Measurements from ENCODE around the gene NAA35. TPM values are rescaled to one million over a fixed set of nuclear protein-coding genes. Genes with fewer than 3 reads are reported as not detected.
"Not testable (repeated sequence)": the region's sequence is repeated elsewhere in the genome, so short reads cannot be mapped to it uniquely, and the experiment has no call there.

The NAA35 gene
- total RNA-seq, 2 donors from 2014 or later = 21.3 to 32.3 TPM

DNA sequence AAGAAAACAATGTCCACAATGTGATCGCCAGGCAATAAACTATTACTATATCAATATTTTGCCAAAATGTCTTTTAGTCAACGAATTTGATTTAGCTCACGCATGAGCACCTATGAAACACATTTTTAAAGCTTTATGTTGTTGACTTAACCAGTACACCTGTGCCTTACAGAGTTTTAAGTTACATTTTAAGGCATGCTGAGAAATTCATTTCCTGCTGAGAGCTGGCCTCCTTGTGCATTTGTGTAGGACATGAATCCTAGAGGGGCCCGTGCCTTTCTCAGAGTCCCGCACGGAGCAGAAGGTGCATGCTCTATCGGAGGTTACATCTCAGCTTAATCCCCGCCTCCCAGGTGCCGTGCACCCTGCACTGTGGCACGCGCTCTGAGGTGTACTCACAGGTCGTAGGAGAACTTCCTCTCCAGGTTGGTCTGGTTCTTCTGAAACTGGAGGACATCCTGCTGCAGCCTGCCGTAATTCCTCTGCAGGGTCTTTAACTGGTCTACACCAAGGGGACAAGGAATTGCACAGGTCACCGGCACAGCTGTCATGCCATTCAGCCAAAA, 105.2 kb downstream of the NAA35 start:
- ATAC-seq (no peak), DNase-seq (no peak)
- 93 to 95% methylated on average over 14 of the region's 14 CpGs for WGBS, 2 donors
- TF ChIP-seq, protein P1, sequence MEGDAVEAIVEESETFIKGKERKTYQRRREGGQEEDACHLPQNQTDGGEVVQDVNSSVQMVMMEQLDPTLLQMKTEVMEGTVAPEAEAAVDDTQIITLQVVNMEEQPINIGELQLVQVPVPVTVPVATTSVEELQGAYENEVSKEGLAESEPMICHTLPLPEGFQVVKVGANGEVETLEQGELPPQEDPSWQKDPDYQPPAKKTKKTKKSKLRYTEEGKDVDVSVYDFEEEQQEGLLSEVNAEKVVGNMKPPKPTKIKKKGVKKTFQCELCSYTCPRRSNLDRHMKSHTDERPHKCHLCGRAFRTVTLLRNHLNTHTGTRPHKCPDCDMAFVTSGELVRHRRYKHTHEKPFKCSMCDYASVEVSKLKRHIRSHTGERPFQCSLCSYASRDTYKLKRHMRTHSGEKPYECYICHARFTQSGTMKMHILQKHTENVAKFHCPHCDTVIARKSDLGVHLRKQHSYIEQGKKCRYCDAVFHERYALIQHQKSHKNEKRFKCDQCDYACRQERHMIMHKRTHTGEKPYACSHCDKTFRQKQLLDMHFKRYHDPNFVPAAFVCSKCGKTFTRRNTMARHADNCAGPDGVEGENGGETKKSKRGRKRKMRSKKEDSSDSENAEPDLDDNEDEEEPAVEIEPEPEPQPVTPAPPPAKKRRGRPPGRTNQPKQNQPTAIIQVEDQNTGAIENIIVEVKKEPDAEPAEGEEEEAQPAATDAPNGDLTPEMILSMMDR (IDR thresholded peaks at IDR 0.05) = no peak
- Histone ChIP-seq H3K27me3 (no peaks in the 10 kb centered on the region), H3K4me1 (peaks cover 13% of the 10 kb centered on the region), H3K9me3 (no peaks in the 10 kb centered on the region), H3K4me3 (no peak overlapping the region), H3K27ac (no peak overlapping the region), H3K36me3 (replicated peaks in 1 of 2; ENCODE audit: insufficient read depth in 1 of 2, low read depth in 2 of 2) (no peaks in the 10 kb centered on the region)
- intact Hi-C loops (cut with DNase I) = no loop called here

DNA sequence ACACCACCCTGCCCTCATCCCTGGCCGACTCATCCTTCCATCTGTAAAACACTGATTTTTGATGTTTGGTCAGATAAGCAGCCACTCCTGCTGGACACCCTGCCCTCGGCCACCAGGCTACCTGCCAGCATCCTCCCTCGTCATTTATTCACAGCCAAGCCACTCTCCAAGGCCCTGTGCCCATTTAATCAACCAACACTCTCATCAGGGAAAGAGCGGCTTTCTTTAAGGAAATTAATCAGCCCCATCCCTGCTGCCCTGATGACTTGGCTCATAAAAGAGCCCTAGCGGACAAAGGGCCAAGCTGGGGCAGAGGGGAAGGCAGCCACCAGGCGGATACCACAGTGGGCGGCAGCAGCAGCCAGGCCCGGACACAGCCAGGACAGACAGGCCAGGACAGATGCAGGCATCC, 106.0 kb downstream of the NAA35 start:
- DNase-seq (no peak), ATAC-seq (no peak)
- H3K36me3 ChIP-seq (replicated peaks in 1 of 2; ENCODE audit: insufficient read depth in 1 of 2, low read depth in 2 of 2) = no peaks in the 10 kb centered on the region
- no peak overlapping the region for H3K27ac ChIP-seq
- H3K4me1 ChIP-seq = peaks cover 8% of the 10 kb centered on the region
- no peak overlapping the region for H3K4me3 ChIP-seq
- H3K9me3 ChIP-seq = no peaks in the 10 kb centered on the region
- WGBS, 2 donors = 85% methylated on average over 8 of the region's 8 CpGs
- H3K27me3 ChIP-seq = no peaks in the 10 kb centered on the region
- TF ChIP-seq, protein P1 (IDR thresholded peaks at IDR 0.05) = no peak
- no peak for TF ChIP-seq POLR2A (IDR thresholded peaks at IDR 0.05)
- intact Hi-C loops (cut with DNase I) = no loop called here

DNA sequence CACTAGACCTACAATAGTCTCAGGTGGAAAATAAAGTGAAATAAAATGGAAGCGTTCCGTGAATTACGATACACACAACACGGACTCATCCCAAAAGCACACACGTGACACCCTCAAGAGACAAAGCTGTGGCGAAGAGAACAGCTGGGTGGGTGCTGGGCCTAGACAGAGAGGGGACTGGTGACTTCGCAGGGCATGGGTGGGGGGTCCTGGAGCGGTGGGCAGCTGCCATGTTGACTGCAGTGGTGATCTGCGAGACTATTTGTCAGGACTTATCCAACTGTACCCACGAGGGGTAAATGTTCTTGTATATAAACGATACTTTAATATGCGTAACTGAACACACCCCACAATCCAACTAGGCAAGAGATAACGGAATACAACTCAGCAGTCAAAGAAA, 106.4 kb downstream of the NAA35 start:
- Histone ChIP-seq H3K9me3 (no peaks in the 10 kb centered on the region), H3K36me3 (replicated peaks in 1 of 2; ENCODE audit: insufficient read depth in 1 of 2, low read depth in 2 of 2) (no peaks in the 10 kb centered on the region), H3K27me3 (no peaks in the 10 kb centered on the region), H3K27ac (no peak overlapping the region), H3K4me1 (peaks cover 4% of the 10 kb centered on the region), H3K4me3 (no peak overlapping the region)
- no peak for ATAC-seq
- 89 to 95% methylated on average over 13 of the region's 13 CpGs for whole genome bisulfite sequencing, 2 donors
- DNase-seq = no peak
- TF ChIP-seq, protein P1 (IDR thresholded peaks at IDR 0.05) = no peak
- TF ChIP-seq POLR2A (IDR thresholded peaks at IDR 0.05) = no peak
- intact Hi-C loops (cut with DNase I) = no loop called here

DNA sequence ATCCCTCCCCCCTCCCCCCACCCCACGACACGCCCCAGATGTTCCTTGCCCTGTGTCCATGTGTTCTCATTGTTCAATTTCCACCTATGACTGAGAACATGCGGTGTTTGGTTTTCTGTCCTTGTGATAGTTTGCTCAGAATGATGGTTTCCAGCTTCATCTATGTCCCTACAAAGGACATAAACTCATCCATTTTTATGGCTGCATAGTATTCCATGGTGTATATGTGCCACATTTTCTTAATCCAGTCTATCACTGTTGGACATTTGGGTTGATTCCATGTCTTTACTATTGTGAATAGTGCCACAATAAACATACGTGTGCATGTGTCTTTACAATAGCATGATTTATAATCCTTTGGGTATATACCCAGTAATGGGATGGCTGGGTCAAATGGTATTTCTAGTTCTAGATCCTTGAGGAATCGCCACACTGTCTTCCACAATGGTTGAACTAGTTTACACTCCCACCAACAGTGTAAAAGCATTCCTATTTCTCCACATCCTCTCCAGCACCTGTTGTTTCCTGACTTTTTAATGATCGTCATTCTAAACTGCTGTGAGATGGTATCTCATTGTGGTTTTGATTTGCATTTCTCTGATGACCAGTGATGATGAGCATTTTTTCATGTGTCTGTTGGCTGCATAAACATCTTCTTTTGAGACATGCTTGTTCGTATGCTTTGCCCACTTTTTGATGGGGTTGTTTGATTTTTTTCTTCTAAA, 107.2 kb downstream of the NAA35 start:
- H3K36me3 ChIP-seq (replicated peaks in 1 of 2; ENCODE audit: insufficient read depth in 1 of 2, low read depth in 2 of 2); intact Hi-C loops (cut with DNase I); DNase-seq; H3K4me3 ChIP-seq; H3K9me3 ChIP-seq; ATAC-seq; H3K4me1 ChIP-seq; H3K27me3 ChIP-seq; H3K27ac ChIP-seq: not testable (repeated sequence)
- WGBS, 2 donors = 87 to 95% methylated on average over 7 of the region's 7 CpGs

DNA sequence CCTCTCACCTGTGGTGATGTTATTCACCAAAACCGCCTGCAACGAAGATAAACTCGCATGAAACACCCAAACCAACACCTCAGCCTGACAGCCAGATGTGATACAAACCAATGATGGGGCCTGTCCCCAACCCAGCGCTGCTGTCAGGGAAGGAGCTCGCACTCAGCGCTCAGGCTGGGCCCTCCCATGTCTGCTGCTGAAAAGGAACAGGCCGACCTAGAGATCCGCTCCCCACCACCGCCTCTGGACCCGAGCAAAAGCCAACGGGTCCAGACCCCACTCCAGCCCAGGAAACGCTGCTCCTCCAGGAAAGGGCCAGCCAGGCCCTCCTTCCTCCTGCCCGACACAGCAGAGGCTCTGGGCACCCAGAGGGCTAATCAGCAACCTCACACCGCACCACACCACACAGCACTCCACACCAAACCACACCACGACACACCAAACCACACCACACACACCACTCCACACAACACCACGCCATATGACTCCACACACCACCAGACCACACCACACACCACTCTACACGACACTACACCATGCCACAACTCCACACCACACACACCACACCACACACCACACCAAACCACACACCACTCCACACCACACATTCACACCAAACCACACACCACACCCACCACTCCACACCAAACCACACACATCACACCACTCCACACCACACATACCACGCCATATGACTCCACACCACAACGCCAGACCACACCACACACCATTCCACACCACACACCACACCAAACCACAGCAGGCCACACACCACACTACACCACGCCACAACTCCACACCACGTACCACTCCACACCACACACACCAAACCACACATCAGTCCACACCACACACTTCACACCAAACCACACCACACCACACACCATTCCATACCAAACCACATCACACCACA, 111.9 kb downstream of the NAA35 start:
- H3K4me1 ChIP-seq = no peaks in the 10 kb centered on the region
- WGBS, 2 donors = 88 to 90% methylated on average over 21 of the region's 21 CpGs
- no peak overlapping the region for H3K27ac ChIP-seq
- intact Hi-C loops (cut with DNase I) = no loop called here
- TF ChIP-seq, protein P1 (IDR thresholded peaks at IDR 0.05) = no peak
- TF ChIP-seq POLR2A (IDR thresholded peaks at IDR 0.05) = no peak
- no peaks in the 10 kb centered on the region for H3K36me3 ChIP-seq (replicated peaks in 1 of 2; ENCODE audit: insufficient read depth in 1 of 2, low read depth in 2 of 2)
- H3K4me3 ChIP-seq = no peak overlapping the region
- H3K27me3 ChIP-seq = no peaks in the 10 kb centered on the region
- ATAC-seq = no peak
- no peaks in the 10 kb centered on the region for H3K9me3 ChIP-seq
- DNase-seq = no peak
